IMR-90 (cell line): ENCODE results near the gene ACSL6. TPM values are rescaled to one million over a fixed set of nuclear protein-coding genes. Genes with fewer than 3 reads are reported as not detected.

Experiments
- ATAC-seq: fragments of 200-7000 bp; cut with Tn5 transposase; 2 replicates; pipeline ENCODE4 v1.9.1; 2020; ENCODE audit warnings: low read depth, mild to moderate bottlenecking, moderate library complexity
- BruUV-seq: library from RNA; stranded (reverse); fragments of 400-500 nt; replicated peaks from 2 replicates; lab custom pipeline; 2021; lab: Mats Ljungman, UMichigan
- CTCF ChIA-PET: fragments of 300-600 bp; formaldehyde crosslinking; extraction: SDS; loops from one replicate; lab custom pipeline; 2021; ENCODE audit warnings: antibody characterized with exemption; lab: Yijun Ruan, JAX
- POLR2A ChIA-PET: fragments of 300-600 bp; sonication (Branson Sonifier 250); formaldehyde crosslinking; loops from one replicate; lab custom pipeline; 2022; ENCODE audit warnings: antibody characterized with exemption; ENCODE audit not compliant: unreplicated experiment; lab: Charles Lee
- DNase-seq: peaks from one replicate; pipeline ENCODE4 v3.0.0; 2013
- H2AFZ ChIP-seq: replicated peaks from 2 replicates; pipeline ENCODE3; 2013; ENCODE audit warnings: low read length, mild to moderate bottlenecking; ENCODE audit not compliant: poor library complexity
- H2AK5ac ChIP-seq: 2 replicates; pipeline ENCODE4 v1.6.1; 2013; ENCODE audit warnings: low read depth, low read length, inconsistent platforms
- H2AK9ac ChIP-seq: replicated peaks from 2 replicates; pipeline ENCODE3; 2013; ENCODE audit warnings: mild to moderate bottlenecking, low read depth, low read length, moderate library complexity; ENCODE audit not compliant: poor library complexity
- H2BK120ac ChIP-seq: 2 replicates; pipeline ENCODE4 v1.6.1; 2013; ENCODE audit warnings: low read depth, low read length, inconsistent platforms
- H2BK15ac ChIP-seq: 3 replicates; pipeline ENCODE4 v1.6.1; 2013; ENCODE audit warnings: low read depth, low read length, inconsistent platforms
- H2BK20ac ChIP-seq: 2 replicates; pipeline ENCODE4 v1.6.1; 2013; ENCODE audit warnings: low read depth, mild to moderate bottlenecking, inconsistent platforms, low read length, moderate library complexity
- H2BK5ac ChIP-seq: 2 replicates; pipeline ENCODE4 v1.6.1; 2013; ENCODE audit warnings: mild to moderate bottlenecking, low read depth, low read length, inconsistent platforms; ENCODE audit not compliant: poor library complexity, severe bottlenecking
- H3K14ac ChIP-seq: replicated peaks from 2 replicates; pipeline ENCODE4 v1.6.1; 2013; ENCODE audit warnings: low read depth, low read length, inconsistent platforms
- H3K18ac ChIP-seq: 2 replicates; pipeline ENCODE4 v1.6.1; 2013; ENCODE audit warnings: low read depth, low read length, control low read depth
- H3K23ac ChIP-seq: 2 replicates; pipeline ENCODE4 v1.6.1; 2013; ENCODE audit warnings: low read depth, low read length, inconsistent platforms
- H3K27ac ChIP-seq: 2 replicates; pipeline ENCODE4 v1.5.1; 2013; ENCODE audit warnings: mild to moderate bottlenecking, control low read depth, low read length; ENCODE audit not compliant: insufficient read depth
- H3K27me3 ChIP-seq: 2 replicates; pipeline ENCODE4 v1.6.1; 2013; ENCODE audit warnings: low read length; ENCODE audit not compliant: control insufficient read depth, insufficient read depth
- H3K36me3 ChIP-seq: 2 replicates; pipeline ENCODE4 v1.6.1; 2013; ENCODE audit warnings: low read length, mixed read lengths; ENCODE audit not compliant: control insufficient read depth, insufficient read depth
- H3K4ac ChIP-seq: 2 replicates; pipeline ENCODE4 v1.6.1; 2013; ENCODE audit warnings: low read depth, low read length, inconsistent platforms
- H3K4me1 ChIP-seq: 2 replicates; pipeline ENCODE4 v1.6.1; 2013; ENCODE audit warnings: low read length, mixed read lengths; ENCODE audit not compliant: control insufficient read depth, insufficient read depth
- H3K4me2 ChIP-seq: 2 replicates; pipeline ENCODE4 v1.6.1; 2013; ENCODE audit warnings: low read depth, mild to moderate bottlenecking, control low read depth, low read length, moderate library complexity
- H3K4me3 ChIP-seq: 2 replicates; pipeline ENCODE4 v1.5.1; 2013; ENCODE audit warnings: low read depth, mild to moderate bottlenecking, control low read depth, low read length, moderate library complexity; ENCODE audit not compliant: insufficient read depth
- H3K56ac ChIP-seq: 2 replicates; pipeline ENCODE4 v1.6.1; 2013; ENCODE audit warnings: low read length, inconsistent platforms; ENCODE audit not compliant: insufficient read depth; ENCODE audit errors: extremely low read depth
- H3K79me1 ChIP-seq, 2 experiments: 2 replicates each; pipeline ENCODE4 v1.6.1; 2013; ENCODE audit warnings: low read length in 2 of 2, inconsistent platforms in 1 of 2, low read depth in 1 of 2
- H3K9ac ChIP-seq: 2 replicates; pipeline ENCODE4 v1.6.1; 2013; ENCODE audit warnings: low read depth, low read length, control low read depth
- H3K9me1 ChIP-seq: 2 replicates; pipeline ENCODE4 v1.6.1; 2013; ENCODE audit warnings: low read length, inconsistent platforms; ENCODE audit not compliant: insufficient read depth
- H3K9me3 ChIP-seq: 2 replicates; pipeline ENCODE4 v1.6.1; 2013; ENCODE audit warnings: low read length; ENCODE audit not compliant: control insufficient read depth, insufficient read depth
- H4K20me1 ChIP-seq: 2 replicates; pipeline ENCODE4 v1.6.1; 2013; ENCODE audit warnings: low read length, inconsistent platforms; ENCODE audit not compliant: insufficient read depth
- H4K5ac ChIP-seq: 2 replicates; pipeline ENCODE4 v1.6.1; 2013; ENCODE audit warnings: mild to moderate bottlenecking, low read depth, low read length, control low read depth
- H4K8ac ChIP-seq, 2 experiments: 2 replicates each; pipeline ENCODE4 v1.6.1; 2013; ENCODE audit warnings: low read depth in 2 of 2, low read length in 2 of 2, control low read depth in 1 of 2, inconsistent platforms in 1 of 2
- H4K91ac ChIP-seq: 2 replicates; pipeline ENCODE4 v1.6.1; 2013; ENCODE audit warnings: low read depth, low read length, inconsistent platforms; ENCODE audit not compliant: insufficient read depth
- BHLHE40 ChIP-seq: fragments of 150-350 bp; IDR thresholded peaks from 2 replicates; pipeline ENCODE4 v1.6.1; 2016; ENCODE audit warnings: mild to moderate bottlenecking, low read depth, low read length
- CEBPB ChIP-seq: IDR thresholded peaks from 2 replicates; pipeline ENCODE4 v1.6.1; 2012; ENCODE audit warnings: low read depth, low read length, improper control_type of control experiment
- CHD1 ChIP-seq: IDR thresholded peaks from 2 replicates; pipeline ENCODE4 v1.6.1; 2012; ENCODE audit warnings: low read depth, low read length, improper control_type of control experiment
- ELK1 ChIP-seq: fragments of 150-350 bp; IDR thresholded peaks from 2 replicates; pipeline ENCODE4 v1.6.1; 2016; ENCODE audit warnings: low read depth, mild to moderate bottlenecking, low read length, moderate library complexity, borderline replicate concordance
- FOS ChIP-seq: fragments of 150-350 bp; IDR thresholded peaks from 2 replicates; pipeline ENCODE4 v1.6.1; 2016; ENCODE audit warnings: low read depth, low read length
- MAFK ChIP-seq: IDR thresholded peaks from 2 replicates; pipeline ENCODE4 v1.6.1; 2012; ENCODE audit warnings: low read depth, low read length, improper control_type of control experiment
- MAZ ChIP-seq: IDR thresholded peaks from 2 replicates; pipeline ENCODE4 v1.6.1; 2012; ENCODE audit warnings: low read depth, mild to moderate bottlenecking, low read length, improper control_type of control experiment, moderate library complexity, borderline replicate concordance
- MXI1 ChIP-seq: IDR thresholded peaks from 2 replicates; pipeline ENCODE4 v1.6.1; 2012; ENCODE audit warnings: low read depth, mild to moderate bottlenecking, low read length, moderate library complexity, borderline replicate concordance
- NFE2L2 ChIP-seq: fragments of 150-350 bp; IDR thresholded peaks from 2 replicates; pipeline ENCODE4 v1.6.1; 2016; ENCODE audit warnings: low read depth, mild to moderate bottlenecking, low read length
- POLR2A ChIP-seq: IDR thresholded peaks from 2 replicates; pipeline ENCODE4 v1.6.1; 2012; ENCODE audit warnings: mild to moderate bottlenecking, low read depth, low read length
- RAD21 ChIP-seq: IDR thresholded peaks from 2 replicates; pipeline ENCODE4 v1.6.1; 2012; ENCODE audit warnings: low read length, improper control_type of control experiment
- RCOR1 ChIP-seq: IDR thresholded peaks from 2 replicates; pipeline ENCODE4 v1.6.1; 2012; ENCODE audit warnings: mild to moderate bottlenecking, low read length, improper control_type of control experiment; ENCODE audit not compliant: insufficient replicate concordance
- RFX5 ChIP-seq: IDR thresholded peaks from 2 replicates; pipeline ENCODE4 v1.8.0; 2012; ENCODE audit warnings: low read depth, mild to moderate bottlenecking, low read length, moderate library complexity
- SMC3 ChIP-seq: fragments of 150-350 bp; IDR thresholded peaks from 2 replicates; pipeline ENCODE4 v1.6.1; 2016; ENCODE audit warnings: low read depth, mild to moderate bottlenecking, antibody characterized with exemption, low read length, moderate library complexity
- WGBS, 2 experiments: methylation state at CpG; one replicate each; pipeline versions ENCODE4 v1.1.5 to v1.1.7; 2013; ENCODE audit warnings: missing lambda C conversion rate in 2 of 2; ENCODE audit not compliant: insufficient read length in 1 of 2; ENCODE audit errors: extremely low coverage in 2 of 2; 5-methylcytosine and 5-hydroxymethylcytosine counted together
- dilution Hi-C: fragments of 300-500 bp; cut with HindIII; formaldehyde crosslinking; loops from one replicate; pipeline ENCODE4 v1.14.3; 2018; ENCODE audit warnings: low sequenced_read_pairs; ENCODE audit not compliant: unreplicated experiment
- in situ Hi-C: fragments of 300-500 bp; cut with MboI; formaldehyde crosslinking; loops from 3 replicates; pipeline ENCODE4 v1.14.3; 2019; ENCODE audit warnings: low sequenced_read_pairs, inconsistent platforms, mixed read lengths
- intact Hi-C: fragments of 100-400 bp; cut with micrococcal nuclease; formaldehyde crosslinking; loops from 2 replicates; pipeline ENCODE4 v1.10.0; 2022
- polyA plus RNA-seq, 3 experiments: library from polyadenylated mRNA; depleted of rRNA; stranded (reverse); fragments of >200 nt; gene quantifications; 2 replicates each; pipeline ENCODE4 v1.2.3, GENCODE V29; 2012; ENCODE audit warnings: low replicate concordance in 1 of 3
- total RNA-seq: library from RNA; depleted of rRNA; stranded (reverse); fragments of >200 nt; gene quantifications from 2 replicates; pipeline ENCODE4 v1.2.3, GENCODE V29; 2012
- TF ChIP-seq, protein P1 (sequence below): conservative IDR thresholded peaks from 2 replicates; pipeline ENCODE4 v1.5.1; 2012; ENCODE audit warnings: mild to moderate bottlenecking, low read depth, low read length, improper control_type of control experiment

Gene ACSL6
- total and polyA plus RNA-seq, 2 of the 4 experiments (the other 2 are of a cell fraction), result not detected

- no peak within 1 kb of the TSS for H3K14ac ChIP-seq
- POLR2A ChIA-PET, result no interaction called here
- H3K79me1 ChIP-seq, result no peaks in the 10 kb centered on the region
- no peak for DNase-seq
- no peak within 1 kb of the TSS for H2AK9ac ChIP-seq
- 0 out of 2 replicates have a peak, but pooled peaks cover 2% of the 10 kb centered on the region for H3K4me1 ChIP-seq
- no peak within 1 kb of the TSS for H2AFZ ChIP-seq
- no peak within 1 kb of the TSS for H2BK15ac ChIP-seq
- no peak within 1 kb of the TSS for H4K8ac ChIP-seq
- H2BK20ac ChIP-seq, result no peak within 1 kb of the TSS
- H3K56ac ChIP-seq, result no peak within 1 kb of the TSS
- BruUV-seq, result no TSS peak
- no peak within 1 kb of the TSS for H2BK120ac ChIP-seq
- peaks cover 11% of the 10 kb centered on the region; the same call in 1 of the 2 replicates for H3K27me3 ChIP-seq
- in situ Hi-C loops, result loop anchor here (10.0 kb wide), 1 partner anchor 304 kb away; the partner anchor contains the start of gene SLC22A5
- CTCF ChIA-PET, result interaction anchor here (0.6 kb wide), 1 partner anchor 129 kb away, joined by 4 read pairs; no protein-coding TSS in a partner anchor
- H2BK5ac ChIP-seq, result no peak within 1 kb of the TSS
- intact Hi-C loops, result loop anchor here (5.0 to 10.0 kb wide), 2 partner anchors 302 to 434 kb away; partner anchors contain the start of gene IRF1
- H4K5ac ChIP-seq, result no peak within 1 kb of the TSS
- no peak within 1 kb of the TSS for H3K27ac ChIP-seq
- H3K4me2 ChIP-seq, result no peak within 1 kb of the TSS
- H3K4ac ChIP-seq, result no peak within 1 kb of the TSS
- dilution Hi-C loops, result no loop called here
- H3K18ac ChIP-seq, result no peak within 1 kb of the TSS
- H3K36me3 ChIP-seq, result no peaks in the 10 kb centered on the region
- 93% methylated on average over 4 of the region's 16 CpGs; no CpG with 5 or more reads in 1 of the 2 experiments for WGBS, 2 experiments
- no peak within 1 kb of the TSS for H3K4me3 ChIP-seq
- no peak within 1 kb of the TSS for H4K91ac ChIP-seq
- no peak within 1 kb of the TSS for H3K9ac ChIP-seq
- no peak within 1 kb of the TSS for H3K23ac ChIP-seq
- H2AK5ac ChIP-seq, result no peak within 1 kb of the TSS
- no peaks in the 10 kb centered on the region for H3K9me1 ChIP-seq
- H4K20me1 ChIP-seq, result no peaks in the 10 kb centered on the region
- ATAC-seq, result no peak
- H3K9me3 ChIP-seq, result no peaks in the 10 kb centered on the region
- TF ChIP-seq SMC3 (no peak), RCOR1 (no peak), MAZ (no peak), CEBPB (no peak), POLR2A (no peak), MAFK (no peak), ELK1 (no peak), RFX5 (no peak), NFE2L2 (no peak), FOS (no peak), CHD1 (no peak), MXI1 (no peak), RAD21 (no peak), BHLHE40 (no peak)
- TF ChIP-seq, protein P1, sequence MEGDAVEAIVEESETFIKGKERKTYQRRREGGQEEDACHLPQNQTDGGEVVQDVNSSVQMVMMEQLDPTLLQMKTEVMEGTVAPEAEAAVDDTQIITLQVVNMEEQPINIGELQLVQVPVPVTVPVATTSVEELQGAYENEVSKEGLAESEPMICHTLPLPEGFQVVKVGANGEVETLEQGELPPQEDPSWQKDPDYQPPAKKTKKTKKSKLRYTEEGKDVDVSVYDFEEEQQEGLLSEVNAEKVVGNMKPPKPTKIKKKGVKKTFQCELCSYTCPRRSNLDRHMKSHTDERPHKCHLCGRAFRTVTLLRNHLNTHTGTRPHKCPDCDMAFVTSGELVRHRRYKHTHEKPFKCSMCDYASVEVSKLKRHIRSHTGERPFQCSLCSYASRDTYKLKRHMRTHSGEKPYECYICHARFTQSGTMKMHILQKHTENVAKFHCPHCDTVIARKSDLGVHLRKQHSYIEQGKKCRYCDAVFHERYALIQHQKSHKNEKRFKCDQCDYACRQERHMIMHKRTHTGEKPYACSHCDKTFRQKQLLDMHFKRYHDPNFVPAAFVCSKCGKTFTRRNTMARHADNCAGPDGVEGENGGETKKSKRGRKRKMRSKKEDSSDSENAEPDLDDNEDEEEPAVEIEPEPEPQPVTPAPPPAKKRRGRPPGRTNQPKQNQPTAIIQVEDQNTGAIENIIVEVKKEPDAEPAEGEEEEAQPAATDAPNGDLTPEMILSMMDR, result no peak
These were observed 49.2 kb upstream of the ACSL6 start, which contains the start of gene IL3 for GRCh38 chr5:132060501-132061161. IL3 (plus strand) TSS chr5:132060655; CDS start chr5:132060707, 52 bp downstream.
